Esophagus muscularis mucosa (tissue), 4 donors: ENCODE measurements around the gene MERTK.

Experiments
- EP300 ChIP-seq: sonication (generic); formaldehyde crosslinking; IDR thresholded peaks from one replicate; pipeline ENCODE4 v1.6.1; 2017; ENCODE audit warnings: antibody characterized with exemption
- POLR2A ChIP-seq: fragments of 450-650 bp; IDR thresholded peaks from one replicate; pipeline ENCODE4 v1.6.1; 2017; ENCODE audit warnings: antibody characterized with exemption, moderate library complexity, mild to moderate bottlenecking, low read depth
- POLR2AphosphoS5 ChIP-seq, 2 donors: sonication (generic); formaldehyde crosslinking; IDR thresholded peaks; one replicate each; pipeline ENCODE4 v1.6.1; 2017; ENCODE audit warnings: antibody characterized with exemption in 2 of 2
- TF ChIP-seq, protein P1 (sequence below), 3 experiments: fragments of 200-600 bp in 2 of 3; fragments of 450-650 bp in 1 of 3; sonication (generic) in 2 of 3; IDR thresholded peaks; one replicate each; pipeline ENCODE4 v1.5.1; 2017 to 2019; ENCODE audit warnings: antibody characterized with exemption in 3 of 3, mild to moderate bottlenecking in 2 of 3, moderate library complexity in 1 of 3

DNA sequence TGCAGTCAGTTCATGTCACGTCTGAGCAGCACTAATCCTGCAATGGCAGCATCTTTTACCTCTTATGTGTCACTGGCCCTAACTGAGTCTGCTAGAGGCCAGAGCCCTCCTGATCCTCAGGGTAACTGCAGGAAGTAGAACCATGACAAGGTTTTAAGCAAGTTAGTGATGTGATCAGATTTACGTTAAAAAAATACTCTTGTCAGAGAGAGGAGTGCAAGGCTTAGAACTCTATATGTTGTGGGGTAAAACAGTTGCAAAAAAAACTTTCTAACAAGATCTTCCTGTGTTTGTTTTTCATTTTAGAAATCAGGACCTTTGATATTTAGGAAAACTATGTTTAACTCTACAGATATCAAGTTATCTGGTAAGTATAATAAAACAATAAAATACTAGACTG, 161.3 kb downstream of the MERTK start:
- TF ChIP-seq POLR2AphosphoS5 (IDR thresholded peaks at IDR 0.05): no peak
- TF ChIP-seq, protein P1, sequence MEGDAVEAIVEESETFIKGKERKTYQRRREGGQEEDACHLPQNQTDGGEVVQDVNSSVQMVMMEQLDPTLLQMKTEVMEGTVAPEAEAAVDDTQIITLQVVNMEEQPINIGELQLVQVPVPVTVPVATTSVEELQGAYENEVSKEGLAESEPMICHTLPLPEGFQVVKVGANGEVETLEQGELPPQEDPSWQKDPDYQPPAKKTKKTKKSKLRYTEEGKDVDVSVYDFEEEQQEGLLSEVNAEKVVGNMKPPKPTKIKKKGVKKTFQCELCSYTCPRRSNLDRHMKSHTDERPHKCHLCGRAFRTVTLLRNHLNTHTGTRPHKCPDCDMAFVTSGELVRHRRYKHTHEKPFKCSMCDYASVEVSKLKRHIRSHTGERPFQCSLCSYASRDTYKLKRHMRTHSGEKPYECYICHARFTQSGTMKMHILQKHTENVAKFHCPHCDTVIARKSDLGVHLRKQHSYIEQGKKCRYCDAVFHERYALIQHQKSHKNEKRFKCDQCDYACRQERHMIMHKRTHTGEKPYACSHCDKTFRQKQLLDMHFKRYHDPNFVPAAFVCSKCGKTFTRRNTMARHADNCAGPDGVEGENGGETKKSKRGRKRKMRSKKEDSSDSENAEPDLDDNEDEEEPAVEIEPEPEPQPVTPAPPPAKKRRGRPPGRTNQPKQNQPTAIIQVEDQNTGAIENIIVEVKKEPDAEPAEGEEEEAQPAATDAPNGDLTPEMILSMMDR (IDR thresholded peaks at IDR 0.05): no peak
- TF ChIP-seq EP300: no peak
- TF ChIP-seq POLR2A: no peak
